HCEC 1CT (cell line): ENCODE results near the gene TRIM38.

Source experiments
- DNase-seq: peaks from one replicate; pipeline ENCODE4 v3.0.0-alpha.2; 2017

Gene TRIM38

GRCh38 chr6:26028746-26029569, 66.4 kb downstream of the TRIM38 start:
- no peak for DNase-seq

- DNase-seq = no peak
Observed at GRCh38 chr6:26029570-26029856, 66.9 kb downstream of the TRIM38 start.

GRCh38 chr6:26029857-26030653, 67.5 kb downstream of the TRIM38 start:
- no peak for DNase-seq

GRCh38 chr6:26030716-26031115, 68.1 kb downstream of the TRIM38 start:
- peak; percentile 15 for DNase-seq

- DNase-seq = peak; percentile 51
Observed at GRCh38 chr6:26031151-26031594, 68.6 kb downstream of the TRIM38 start.

- peak; percentile 99 for DNase-seq
Observed at GRCh38 chr6:26031595-26032339, 69.2 kb downstream of the TRIM38 start.

- DNase-seq = peak; percentile 64
Observed at GRCh38 chr6:26032340-26033084, 69.9 kb downstream of the TRIM38 start.

GRCh38 chr6:26033085-26033940, 70.7 kb downstream of the TRIM38 start:
- peak; percentile 99 for DNase-seq

GRCh38 chr6:26033941-26034354, 71.3 kb downstream of the TRIM38 start:
- no peak for DNase-seq

GRCh38 chr6:26034905-26035304, 72.3 kb downstream of the TRIM38 start:
- DNase-seq = no peak
